H9 (cell line): ENCODE results near the gene FAM78B. TPM values are rescaled to one million over a fixed set of nuclear protein-coding genes. Genes with fewer than 3 reads are reported as not detected.

Experiments
- DNase-seq: peaks from one replicate; pipeline ENCODE4 v3.0.0-alpha.2; 2017
- H2AFZ ChIP-seq: one replicate; pipeline ENCODE4 v1.6.1; 2013; ENCODE audit warnings: mild to moderate bottlenecking, low read length, control low read depth, moderate library complexity
- H2AK5ac ChIP-seq: 2 replicates; pipeline ENCODE4 v1.6.1; 2013; ENCODE audit warnings: low read length, control low read depth, mixed read lengths; ENCODE audit not compliant: insufficient read length
- H2BK120ac ChIP-seq: one replicate; pipeline ENCODE4 v1.6.1; 2013; ENCODE audit warnings: low read depth, mild to moderate bottlenecking, low read length, control low read depth, inconsistent platforms; ENCODE audit not compliant: poor library complexity, severe bottlenecking
- H2BK12ac ChIP-seq: 2 replicates; pipeline ENCODE4 v1.6.1; 2013; ENCODE audit warnings: low read length, control low read depth, mixed read lengths, low read depth; ENCODE audit not compliant: insufficient read length
- H2BK15ac ChIP-seq: 2 replicates; pipeline ENCODE4 v1.6.1; 2013; ENCODE audit warnings: low read depth, low read length, control low read depth
- H2BK20ac ChIP-seq: one replicate; pipeline ENCODE4 v1.6.1; 2013; ENCODE audit warnings: low read depth, mild to moderate bottlenecking, low read length, control low read depth, inconsistent platforms; ENCODE audit not compliant: poor library complexity, severe bottlenecking
- H2BK5ac ChIP-seq: 2 replicates; pipeline ENCODE4 v1.6.1; 2013; ENCODE audit warnings: low read length, control low read depth, mixed read lengths; ENCODE audit not compliant: insufficient read length
- H3K14ac ChIP-seq: 2 replicates; pipeline ENCODE4 v1.6.1; 2013; ENCODE audit warnings: low read length, control low read depth; ENCODE audit not compliant: insufficient read depth
- H3K18ac ChIP-seq: 2 replicates; pipeline ENCODE4 v1.6.1; 2013; ENCODE audit warnings: low read depth, mild to moderate bottlenecking, mixed read lengths, low read length, control low read depth; ENCODE audit not compliant: insufficient read length
- H3K23ac ChIP-seq: 2 replicates; pipeline ENCODE4 v1.6.1; 2013; ENCODE audit warnings: low read length, control low read depth, mixed read lengths, low read depth; ENCODE audit not compliant: insufficient read length
- H3K23me2 ChIP-seq: 2 replicates; pipeline ENCODE4 v1.6.1; 2013; ENCODE audit warnings: low read depth, mild to moderate bottlenecking, mixed read lengths, low read length, control low read depth; ENCODE audit not compliant: insufficient read length, poor library complexity, severe bottlenecking
- H3K27ac ChIP-seq: 2 replicates; pipeline ENCODE4 v1.5.1; 2013; ENCODE audit warnings: low read length, control low read depth, mixed read lengths, low read depth; ENCODE audit not compliant: insufficient read length
- H3K27me3 ChIP-seq: 2 replicates; pipeline ENCODE4 v1.6.1; 2013; ENCODE audit warnings: low read length, control low read depth, inconsistent platforms; ENCODE audit not compliant: insufficient read depth
- H3K4ac ChIP-seq: 2 replicates; pipeline ENCODE4 v1.6.1; 2013; ENCODE audit warnings: low read depth, mild to moderate bottlenecking, control low read depth, inconsistent platforms, low read length, moderate library complexity
- H3K4me1 ChIP-seq: 2 replicates; pipeline ENCODE4 v1.6.1; 2013; ENCODE audit warnings: low read length, control low read depth, inconsistent platforms; ENCODE audit not compliant: insufficient read depth
- H3K4me2 ChIP-seq: 2 replicates; pipeline ENCODE4 v1.6.1; 2013; ENCODE audit warnings: low read length, control low read depth, mixed read lengths; ENCODE audit not compliant: insufficient read length, insufficient read depth
- H3K56ac ChIP-seq: 2 replicates; pipeline ENCODE4 v1.6.1; 2013; ENCODE audit warnings: low read depth, mild to moderate bottlenecking, mixed read lengths, low read length, control low read depth; ENCODE audit not compliant: insufficient read length
- H3K79me1 ChIP-seq: 2 replicates; pipeline ENCODE4 v1.6.1; 2013; ENCODE audit warnings: low read depth, mild to moderate bottlenecking, moderate library complexity, low read length, control low read depth, inconsistent platforms; ENCODE audit not compliant: insufficient read depth, poor library complexity, severe bottlenecking
- H3K79me2 ChIP-seq: 2 replicates; pipeline ENCODE4 v1.6.1; 2013; ENCODE audit warnings: low read length, control low read depth, inconsistent platforms; ENCODE audit not compliant: insufficient read depth
- H3K9ac ChIP-seq: 2 replicates; pipeline ENCODE4 v1.6.1; 2013; ENCODE audit warnings: low read length, control low read depth, mixed read lengths; ENCODE audit not compliant: insufficient read length; ENCODE audit errors: extremely low read depth
- H3K9me3 ChIP-seq: one replicate; pipeline ENCODE4 v1.6.1; 2013; ENCODE audit warnings: low read depth, low read length, inconsistent platforms; ENCODE audit not compliant: control insufficient read depth
- H3T11ph ChIP-seq: one replicate; pipeline ENCODE4 v1.6.1; 2013; ENCODE audit warnings: mild to moderate bottlenecking, low read length, control low read depth, inconsistent platforms
- H4K20me1 ChIP-seq: one replicate; pipeline ENCODE4 v1.6.1; 2013; ENCODE audit not compliant: control insufficient read depth, insufficient read length, insufficient read depth
- H4K5ac ChIP-seq: 2 replicates; pipeline ENCODE4 v1.6.1; 2013; ENCODE audit warnings: low read depth, mild to moderate bottlenecking, mixed read lengths, low read length, control low read depth; ENCODE audit not compliant: insufficient read length
- H4K8ac ChIP-seq: replicated peaks from 2 replicates; pipeline ENCODE4 v1.6.1; 2013; ENCODE audit warnings: low read length, control low read depth, mixed read lengths, low read depth; ENCODE audit not compliant: insufficient read length
- H4K91ac ChIP-seq: 2 replicates; pipeline ENCODE4 v1.6.1; 2013; ENCODE audit warnings: low read depth, mild to moderate bottlenecking, moderate library complexity, mixed read lengths, low read length, control low read depth; ENCODE audit not compliant: insufficient read length
- H3K27ac Mint-ChIP-seq, 3 experiments: 2 replicates in 2 of 3; 3 replicates in 1 of 3; pipeline ENCODE4 v1.8.0; 2020 to 2021; ENCODE audit warnings: mixed read lengths in 3 of 3, mild to moderate bottlenecking in 1 of 3, moderate library complexity in 1 of 3
- H3K27me3 Mint-ChIP-seq: 2 replicates; pipeline ENCODE4 v1.8.0; 2021; ENCODE audit warnings: low read depth, mild to moderate bottlenecking, moderate library complexity, mixed read lengths
- H3K36me3 Mint-ChIP-seq, 3 experiments: 2 replicates in 2 of 3; 3 replicates in 1 of 3; pipeline ENCODE4 v1.8.0; 2020 to 2021; ENCODE audit warnings: low read depth in 3 of 3, mixed read lengths in 3 of 3; ENCODE audit not compliant: insufficient read depth in 1 of 3
- H3K4me1 Mint-ChIP-seq, 2 experiments: 2 replicates each; pipeline ENCODE4 v1.8.0; 2020; ENCODE audit warnings: mixed read lengths in 2 of 2
- H3K4me3 Mint-ChIP-seq, 2 experiments: 2 replicates in 1 of 2; 3 replicates in 1 of 2; pipeline ENCODE4 v1.8.0; 2020 to 2021; ENCODE audit warnings: mild to moderate bottlenecking in 2 of 2, mixed read lengths in 2 of 2, moderate library complexity in 1 of 2
- H3K9me3 Mint-ChIP-seq, 2 experiments: 2 replicates in 1 of 2; 3 replicates in 1 of 2; pipeline ENCODE4 v1.8.0; 2020; ENCODE audit warnings: mild to moderate bottlenecking in 2 of 2, mixed read lengths in 2 of 2, moderate library complexity in 1 of 2
- CTCF ChIP-seq: fragments of 200-600 bp; sonication (generic); conservative IDR thresholded peaks from 3 replicates; pipeline ENCODE4 v1.8.0; 2021; ENCODE audit warnings: antibody characterized with exemption, mild to moderate bottlenecking
- WGBS: extraction: QIAGEN DNeasy Blood & Tissue Kit; methylation state at CpG from one replicate; pipeline ENCODE4 v1.1.7; 2013; ENCODE audit warnings: missing lambda C conversion rate, low lambda C conversion rate, mixed read lengths; ENCODE audit not compliant: insufficient read length; ENCODE audit errors: extremely low coverage; 5-methylcytosine and 5-hydroxymethylcytosine counted together
- total RNA-seq: library from RNA; stranded (reverse); gene quantifications from 2 replicates; pipeline ENCODE4 v1.2.1, GENCODE V29; 2021

Gene FAM78B
- total RNA-seq, 1 experiment from 2014 or later = 2.3 TPM

GRCh38 chr1:166064951-166065350 lies 101.8 kb downstream of the FAM78B start:
- Histone ChIP-seq H3K4ac (no peak overlapping the region), H3K9ac (no peak overlapping the region), H3K9me3 (no peaks in the 10 kb centered on the region)

More at GRCh38 chr1:166064951-166065350, 101.8 kb downstream of the FAM78B start:
- Histone ChIP-seq H2BK120ac (no peak overlapping the region), H4K91ac (no peak overlapping the region), H3K14ac (no peak overlapping the region), H2BK15ac (no peak overlapping the region), H2BK12ac (no peak overlapping the region), H2BK20ac (no peak overlapping the region), H2BK5ac (no peak overlapping the region), H3K27me3 (no peaks in the 10 kb centered on the region), H4K8ac (no peak overlapping the region), H4K5ac (no peak overlapping the region), H4K20me1 (no peaks in the 10 kb centered on the region), H3K79me2 (no peaks in the 10 kb centered on the region), H2AFZ (no peak overlapping the region), H3K18ac (no peak overlapping the region), H2AK5ac (no peak overlapping the region), H3K56ac (no peak overlapping the region), H3K23me2 (no peaks in the 10 kb centered on the region), H3T11ph (no peak overlapping the region), H3K23ac (no peak overlapping the region), H3K79me1 (no peaks in the 10 kb centered on the region), H3K4me1 (no peaks in the 10 kb centered on the region; the same call in 1 of the 2 replicates), H3K4me2 (no peak overlapping the region), H3K27ac (no peak overlapping the region)
- TF ChIP-seq CTCF = no peak
- Mint-ChIP-seq H3K4me3 (no peak overlapping the region), H3K9me3 (peaks cover 0 to 4% of the 10 kb centered on the region in 2 experiments; a peak in 2 of 5 replicates), H3K36me3 (no peaks in the 10 kb centered on the region), H3K27ac (no peak overlapping the region), H3K27me3 (peaks cover 2% of the 10 kb centered on the region; the same call in 1 of the 2 replicates), H3K4me1 (peaks cover 11 to 12% of the 10 kb centered on the region in 2 experiments)
- DNase-seq = no peak
- no CpG with 5 or more reads among the region's 1 CpG for WGBS
